Gastrocnemius medialis (tissue), 4 donors: ENCODE data around the gene NOX5.
"Not testable (repeated sequence)": the region's sequence is repeated elsewhere in the genome, so short reads cannot be mapped to it uniquely, and the experiment has no call there.

Source experiments
- POLR2A ChIP-seq, 2 donors: fragments of 450-650 bp; IDR thresholded peaks; one replicate each; pipeline ENCODE4 v1.6.1; 2017; ENCODE audit warnings: antibody characterized with exemption in 2 of 2, mild to moderate bottlenecking in 2 of 2, moderate library complexity in 2 of 2
- TF ChIP-seq, protein P1 (sequence below), 5 experiments: fragments of 450-650 bp in 3 of 5; fragments of 200-600 bp in 2 of 5; sonication (generic) in 2 of 5; IDR thresholded peaks in 4 of 5; conservative IDR thresholded peaks in 1 of 5; 1 replicate in 4 of 5; 2 replicates in 1 of 5; pipeline ENCODE4 v1.5.1; 2016 to 2019; ENCODE audit warnings: antibody characterized with exemption in 5 of 5, mild to moderate bottlenecking in 3 of 5, moderate library complexity in 3 of 5

DNA sequence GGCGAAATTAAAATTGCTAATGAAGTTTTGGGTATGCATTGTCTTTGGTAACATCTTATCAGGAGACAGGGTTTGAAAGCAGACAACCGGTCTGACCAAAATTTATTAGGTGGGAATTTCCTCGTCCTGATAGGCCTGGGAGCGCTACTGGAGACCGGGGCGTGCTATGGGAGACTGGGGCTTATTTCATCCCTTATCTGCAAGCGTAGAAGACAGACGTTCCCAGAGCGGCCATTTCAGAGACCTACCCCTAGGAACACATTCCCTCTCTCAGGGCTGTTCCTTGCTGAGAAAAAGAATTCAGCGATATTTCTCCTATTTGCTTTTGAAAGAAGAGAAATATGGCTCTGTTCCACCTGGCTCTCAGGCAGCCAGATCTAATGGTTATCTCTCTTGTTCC is 37.1 kb upstream of the NOX5 start:
- not testable (repeated sequence) for TF ChIP-seq POLR2A (IDR thresholded peaks at IDR 0.05)
- TF ChIP-seq, protein P1, sequence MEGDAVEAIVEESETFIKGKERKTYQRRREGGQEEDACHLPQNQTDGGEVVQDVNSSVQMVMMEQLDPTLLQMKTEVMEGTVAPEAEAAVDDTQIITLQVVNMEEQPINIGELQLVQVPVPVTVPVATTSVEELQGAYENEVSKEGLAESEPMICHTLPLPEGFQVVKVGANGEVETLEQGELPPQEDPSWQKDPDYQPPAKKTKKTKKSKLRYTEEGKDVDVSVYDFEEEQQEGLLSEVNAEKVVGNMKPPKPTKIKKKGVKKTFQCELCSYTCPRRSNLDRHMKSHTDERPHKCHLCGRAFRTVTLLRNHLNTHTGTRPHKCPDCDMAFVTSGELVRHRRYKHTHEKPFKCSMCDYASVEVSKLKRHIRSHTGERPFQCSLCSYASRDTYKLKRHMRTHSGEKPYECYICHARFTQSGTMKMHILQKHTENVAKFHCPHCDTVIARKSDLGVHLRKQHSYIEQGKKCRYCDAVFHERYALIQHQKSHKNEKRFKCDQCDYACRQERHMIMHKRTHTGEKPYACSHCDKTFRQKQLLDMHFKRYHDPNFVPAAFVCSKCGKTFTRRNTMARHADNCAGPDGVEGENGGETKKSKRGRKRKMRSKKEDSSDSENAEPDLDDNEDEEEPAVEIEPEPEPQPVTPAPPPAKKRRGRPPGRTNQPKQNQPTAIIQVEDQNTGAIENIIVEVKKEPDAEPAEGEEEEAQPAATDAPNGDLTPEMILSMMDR (IDR thresholded peaks at IDR 0.05 in 4 of 5, conservative IDR thresholded peaks at IDR 0.05 in 1 of 5): not testable (repeated sequence)
